ENCODE data around the gene PCED1A. TPM values are rescaled to one million over a fixed set of nuclear protein-coding genes. Genes with fewer than 3 reads are reported as not detected.

The PCED1A gene
- total and polyA plus RNA-seq, 9 of the 15 experiments (the other 6 are each of a cell fraction or from before 2014, with no cell fraction given), result 1.5 to 11.5 (median 5.9) TPM

DNA sequence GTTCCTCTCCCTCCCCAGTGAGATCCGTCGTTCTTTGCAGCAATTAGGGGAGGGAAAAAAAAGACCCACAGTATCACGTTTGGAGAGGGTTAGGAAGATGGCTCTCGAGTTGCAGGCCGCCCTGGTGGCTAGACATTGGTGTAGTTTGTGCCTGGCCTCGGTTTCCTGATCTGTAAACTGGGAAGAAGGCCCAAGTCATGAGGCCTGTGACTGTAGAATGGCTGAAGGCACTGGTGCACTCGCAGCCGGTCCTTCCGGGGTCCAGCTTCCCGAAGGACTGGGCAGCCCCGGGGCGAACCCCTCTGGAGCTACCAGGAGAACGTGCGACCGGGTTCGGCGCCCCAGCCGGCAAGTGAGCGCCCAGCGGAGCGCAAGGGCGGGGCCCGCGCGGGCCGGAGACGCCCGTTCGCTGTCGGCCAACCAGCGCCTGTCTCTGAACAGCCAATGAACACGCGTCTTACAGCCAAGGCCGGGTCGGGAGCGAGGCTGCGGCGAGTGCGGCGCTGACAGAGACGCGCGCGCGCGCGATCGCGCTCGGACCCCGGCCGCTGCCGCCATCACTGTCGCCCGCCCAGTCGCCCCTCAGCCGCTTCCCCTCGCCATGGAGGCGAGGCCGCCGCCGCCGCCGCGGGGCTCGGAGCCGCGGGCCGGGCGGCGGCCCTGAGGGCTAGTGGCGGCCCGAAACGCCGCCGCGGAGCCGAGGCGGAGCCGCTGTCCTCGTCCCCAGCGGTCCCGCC, 32.7 kb upstream of the PCED1A start, which contains the start of gene PTPRA (continued):
- TF ChIP-seq, protein P1, sequence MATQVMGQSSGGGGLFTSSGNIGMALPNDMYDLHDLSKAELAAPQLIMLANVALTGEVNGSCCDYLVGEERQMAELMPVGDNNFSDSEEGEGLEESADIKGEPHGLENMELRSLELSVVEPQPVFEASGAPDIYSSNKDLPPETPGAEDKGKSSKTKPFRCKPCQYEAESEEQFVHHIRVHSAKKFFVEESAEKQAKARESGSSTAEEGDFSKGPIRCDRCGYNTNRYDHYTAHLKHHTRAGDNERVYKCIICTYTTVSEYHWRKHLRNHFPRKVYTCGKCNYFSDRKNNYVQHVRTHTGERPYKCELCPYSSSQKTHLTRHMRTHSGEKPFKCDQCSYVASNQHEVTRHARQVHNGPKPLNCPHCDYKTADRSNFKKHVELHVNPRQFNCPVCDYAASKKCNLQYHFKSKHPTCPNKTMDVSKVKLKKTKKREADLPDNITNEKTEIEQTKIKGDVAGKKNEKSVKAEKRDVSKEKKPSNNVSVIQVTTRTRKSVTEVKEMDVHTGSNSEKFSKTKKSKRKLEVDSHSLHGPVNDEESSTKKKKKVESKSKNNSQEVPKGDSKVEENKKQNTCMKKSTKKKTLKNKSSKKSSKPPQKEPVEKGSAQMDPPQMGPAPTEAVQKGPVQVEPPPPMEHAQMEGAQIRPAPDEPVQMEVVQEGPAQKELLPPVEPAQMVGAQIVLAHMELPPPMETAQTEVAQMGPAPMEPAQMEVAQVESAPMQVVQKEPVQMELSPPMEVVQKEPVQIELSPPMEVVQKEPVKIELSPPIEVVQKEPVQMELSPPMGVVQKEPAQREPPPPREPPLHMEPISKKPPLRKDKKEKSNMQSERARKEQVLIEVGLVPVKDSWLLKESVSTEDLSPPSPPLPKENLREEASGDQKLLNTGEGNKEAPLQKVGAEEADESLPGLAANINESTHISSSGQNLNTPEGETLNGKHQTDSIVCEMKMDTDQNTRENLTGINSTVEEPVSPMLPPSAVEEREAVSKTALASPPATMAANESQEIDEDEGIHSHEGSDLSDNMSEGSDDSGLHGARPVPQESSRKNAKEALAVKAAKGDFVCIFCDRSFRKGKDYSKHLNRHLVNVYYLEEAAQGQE (IDR thresholded peaks at IDR 0.05; ENCODE audit: borderline replicate concordance), result no peak
- TF ChIP-seq, protein P1 (CRISPR knock-in tag; IDR thresholded peaks at IDR 0.05; ENCODE audit: low read depth), result no peak
- TF ChIP-seq PHF8 (IDR thresholded peaks at IDR 0.05; ENCODE audit: borderline replicate concordance, low read length) (peak; percentile 80; the same call in 1 of the 2 replicates), MAFF (IDR thresholded peaks at IDR 0.05; ENCODE audit: low read length) (no peak), ARHGAP35 (IDR thresholded peaks at IDR 0.05; ENCODE audit: partially characterized antibody) (no peak), ZFP91 (CRISPR knock-in tag; IDR thresholded peaks at IDR 0.05) (no peak), KHSRP (IDR thresholded peaks at IDR 0.05) (no peak), DNMT1 (IDR thresholded peaks at IDR 0.05) (no peak), ZNF282 (CRISPR knock-in tag; IDR thresholded peaks at IDR 0.05) (peak; percentile 83), ELK1 (CRISPR knock-in tag; IDR thresholded peaks at IDR 0.05) (no peak), ZC3H8 (IDR thresholded peaks at IDR 0.05) (no peak), ZNF174 (CRISPR knock-in tag; IDR thresholded peaks at IDR 0.05) (no peak), ZNF41 (CRISPR knock-in tag; conservative IDR thresholded peaks at IDR 0.05) (no peak), DLX4 (CRISPR knock-in tag; IDR thresholded peaks at IDR 0.05) (no peak), MAFG (tag; conservative IDR thresholded peaks at IDR 0.05) (no peak)
- TF ChIP-seq, protein P2, sequence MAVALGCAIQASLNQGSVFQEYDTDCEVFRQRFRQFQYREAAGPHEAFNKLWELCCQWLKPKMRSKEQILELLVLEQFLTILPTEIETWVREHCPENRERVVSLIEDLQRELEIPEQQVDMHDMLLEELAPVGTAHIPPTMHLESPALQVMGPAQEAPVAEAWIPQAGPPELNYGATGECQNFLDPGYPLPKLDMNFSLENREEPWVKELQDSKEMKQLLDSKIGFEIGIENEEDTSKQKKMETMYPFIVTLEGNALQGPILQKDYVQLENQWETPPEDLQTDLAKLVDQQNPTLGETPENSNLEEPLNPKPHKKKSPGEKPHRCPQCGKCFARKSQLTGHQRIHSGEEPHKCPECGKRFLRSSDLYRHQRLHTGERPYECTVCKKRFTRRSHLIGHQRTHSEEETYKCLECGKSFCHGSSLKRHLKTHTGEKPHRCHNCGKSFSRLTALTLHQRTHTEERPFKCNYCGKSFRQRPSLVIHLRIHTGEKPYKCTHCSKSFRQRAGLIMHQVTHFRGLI (CRISPR knock-in tag; IDR thresholded peaks at IDR 0.05), result no peak
